ENCODE results near the gene LEFTY2. TPM values are rescaled to one million over a fixed set of nuclear protein-coding genes. Genes with fewer than 3 reads are reported as not detected.

Gene LEFTY2
- total and polyA plus RNA-seq, 2 donors (not counting 1 experiment from before 2014, with no cell fraction given), result 0.21 TPM; not detected in 1

DNA sequence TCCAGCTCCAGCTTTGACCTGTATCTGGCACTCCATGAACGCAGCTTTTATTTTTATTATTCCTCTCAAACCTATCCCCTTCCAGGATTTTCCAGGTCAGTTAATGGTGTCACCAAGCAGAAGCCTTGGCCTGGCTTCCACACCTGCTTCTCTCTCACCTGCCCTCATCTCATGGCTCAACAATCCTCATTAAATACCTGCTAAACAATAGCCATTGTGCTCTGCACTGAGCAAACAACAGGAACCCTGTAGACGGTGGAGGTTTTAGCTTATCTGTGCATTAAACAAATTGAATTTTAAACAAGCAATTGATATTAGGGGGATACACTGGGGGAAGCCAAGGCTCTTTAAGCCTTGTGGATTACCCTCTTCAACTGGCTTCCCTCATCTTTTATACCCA, 32.2 kb downstream of the LEFTY2 start:
- Histone ChIP-seq H3K4me2 (replicated peaks; ENCODE audit: low read depth, low read length, poor library complexity, severe bottlenecking) (no peak overlapping the region), H3K27ac (ENCODE audit: low read length in 2 of 2) (no peak overlapping the region), H3K9ac (ENCODE audit: low read length) (no peak overlapping the region), H3K79me2 (ENCODE audit: control insufficient read depth, insufficient read depth, low read length) (no peaks in the 10 kb centered on the region), H3K9me3 (ENCODE audit: control extremely low read depth in 1 of 3, control insufficient read depth in 2 of 3, insufficient read depth in 1 of 3, low read length in 2 of 3) (peaks cover 0 to 4% (median 0%) of the 10 kb centered on the region in 3 donors), H2AFZ (ENCODE audit: insufficient read depth, low read depth, low read length, poor library complexity, severe bottlenecking) (no peak overlapping the region), H3K4me1 (ENCODE audit: control insufficient read depth in 2 of 2, insufficient read depth in 2 of 2, low read length in 2 of 2) (peaks cover 24 to 28% of the 10 kb centered on the region in 2 donors), H4K20me1 (ENCODE audit: control insufficient read depth, insufficient read depth, low read length, poor library complexity, severe bottlenecking) (no peaks in the 10 kb centered on the region), H3K27me3 (replicated peaks in 1 of 4; ENCODE audit: control extremely low read depth in 1 of 4, control insufficient read depth in 3 of 4, insufficient read depth in 4 of 4, low read length in 3 of 4) (no peaks in the 10 kb centered on the region), H3K36me3 (replicated peaks in 1 of 2; ENCODE audit: control extremely low read depth in 1 of 2, control insufficient read depth in 1 of 2, extremely low read depth in 1 of 2, insufficient read depth in 2 of 2, low read length in 1 of 2) (peaks cover 0 to 3% of the 10 kb centered on the region in 2 experiments), H3K4me3 (ENCODE audit: control extremely low read depth in 1 of 5, extremely low read depth in 1 of 5, insufficient read depth in 1 of 5, low read depth in 2 of 5, low read length in 4 of 5) (no peak overlapping the region)
- CTCF ChIA-PET, result interaction anchor here (0.5 to 4.3 kb wide), 10 partner anchors 8 to 639 kb away, joined by 3 to 59 read pairs (median 10); partner anchors contain the start of genes LEFTY1, SRP9 and TMEM63A
- H3K27ac Mint-ChIP-seq, result no peak overlapping the region
- H3K27me3 Mint-ChIP-seq, result no peaks in the 10 kb centered on the region
- H3K4me3 Mint-ChIP-seq, result no peak overlapping the region
- peaks cover 20% of the 10 kb centered on the region for H3K4me1 Mint-ChIP-seq
- intact Hi-C loops (cut with micrococcal nuclease), result no loop called here
- no peaks in the 10 kb centered on the region for H3K9me3 Mint-ChIP-seq (ENCODE audit: insufficient read depth)
- TF ChIP-seq, protein P1, sequence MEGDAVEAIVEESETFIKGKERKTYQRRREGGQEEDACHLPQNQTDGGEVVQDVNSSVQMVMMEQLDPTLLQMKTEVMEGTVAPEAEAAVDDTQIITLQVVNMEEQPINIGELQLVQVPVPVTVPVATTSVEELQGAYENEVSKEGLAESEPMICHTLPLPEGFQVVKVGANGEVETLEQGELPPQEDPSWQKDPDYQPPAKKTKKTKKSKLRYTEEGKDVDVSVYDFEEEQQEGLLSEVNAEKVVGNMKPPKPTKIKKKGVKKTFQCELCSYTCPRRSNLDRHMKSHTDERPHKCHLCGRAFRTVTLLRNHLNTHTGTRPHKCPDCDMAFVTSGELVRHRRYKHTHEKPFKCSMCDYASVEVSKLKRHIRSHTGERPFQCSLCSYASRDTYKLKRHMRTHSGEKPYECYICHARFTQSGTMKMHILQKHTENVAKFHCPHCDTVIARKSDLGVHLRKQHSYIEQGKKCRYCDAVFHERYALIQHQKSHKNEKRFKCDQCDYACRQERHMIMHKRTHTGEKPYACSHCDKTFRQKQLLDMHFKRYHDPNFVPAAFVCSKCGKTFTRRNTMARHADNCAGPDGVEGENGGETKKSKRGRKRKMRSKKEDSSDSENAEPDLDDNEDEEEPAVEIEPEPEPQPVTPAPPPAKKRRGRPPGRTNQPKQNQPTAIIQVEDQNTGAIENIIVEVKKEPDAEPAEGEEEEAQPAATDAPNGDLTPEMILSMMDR (IDR thresholded peaks at IDR 0.05), result no peak
- TF ChIP-seq EZH2 (IDR thresholded peaks at IDR 0.05; ENCODE audit: borderline replicate concordance, insufficient read depth, low read depth, low read length, poor library complexity, severe bottlenecking), result no peak
- POLR2A ChIA-PET, result interaction anchor here (0.6 to 1.6 kb wide), 4 partner anchors 12 to 131 kb away, joined by 3 to 6 read pairs (median 4); partner anchors contain the start of genes SRP9 and TMEM63A
- WGBS (ENCODE audit: insufficient coverage), result 100% methylated on average over 1 of the region's 2 CpGs
- DNase-seq (no peak), ATAC-seq (ENCODE audit: low read depth) (no peak)

GRCh38 chr1:225908013-225908640, 32.9 kb downstream of the LEFTY2 start:
- Mint-ChIP-seq H3K4me3 (no peak overlapping the region), H3K4me1 (peaks cover 20% of the 10 kb centered on the region), H3K27me3 (no peaks in the 10 kb centered on the region), H3K9me3 (ENCODE audit: insufficient read depth) (peaks cover 2% of the 10 kb centered on the region), H3K27ac (no peak overlapping the region)
- Histone ChIP-seq H3K4me2 (replicated peaks; ENCODE audit: low read depth, low read length, poor library complexity, severe bottlenecking) (no peak overlapping the region), H3K4me1 (ENCODE audit: control insufficient read depth in 2 of 2, insufficient read depth in 2 of 2, low read length in 2 of 2) (peaks cover 24 to 28% of the 10 kb centered on the region in 2 donors), H3K27ac (ENCODE audit: low read length in 2 of 2) (no peak overlapping the region), H3K9ac (ENCODE audit: low read length) (no peak overlapping the region), H3K79me2 (ENCODE audit: control insufficient read depth, insufficient read depth, low read length) (no peaks in the 10 kb centered on the region), H3K27me3 (replicated peaks in 1 of 4; ENCODE audit: control extremely low read depth in 1 of 4, control insufficient read depth in 3 of 4, insufficient read depth in 4 of 4, low read length in 3 of 4) (no peaks in the 10 kb centered on the region), H3K9me3 (ENCODE audit: control extremely low read depth in 1 of 3, control insufficient read depth in 2 of 3, insufficient read depth in 1 of 3, low read length in 2 of 3) (peaks cover 0 to 4% (median 0%) of the 10 kb centered on the region in 3 donors), H2AFZ (ENCODE audit: insufficient read depth, low read depth, low read length, poor library complexity, severe bottlenecking) (no peak overlapping the region), H3K4me3 (ENCODE audit: control extremely low read depth in 1 of 5, extremely low read depth in 1 of 5, insufficient read depth in 1 of 5, low read depth in 2 of 5, low read length in 4 of 5) (no peak overlapping the region), H4K20me1 (ENCODE audit: control insufficient read depth, insufficient read depth, low read length, poor library complexity, severe bottlenecking) (no peaks in the 10 kb centered on the region), H3K36me3 (replicated peaks in 1 of 2; ENCODE audit: control extremely low read depth in 1 of 2, control insufficient read depth in 1 of 2, extremely low read depth in 1 of 2, insufficient read depth in 2 of 2, low read length in 1 of 2) (no peaks in the 10 kb centered on the region)
- TF ChIP-seq, protein P1 (IDR thresholded peaks at IDR 0.05), result no peak
- TF ChIP-seq EZH2 (IDR thresholded peaks at IDR 0.05; ENCODE audit: borderline replicate concordance, insufficient read depth, low read depth, low read length, poor library complexity, severe bottlenecking), result no peak
- intact Hi-C loops (cut with micrococcal nuclease), result no loop called here
- DNase-seq, result no peak
- ChIA-PET CTCF (interaction anchor here (3.2 to 4.2 kb wide), 2 partner anchors 19 to 26 kb away, joined by 11 to 59 read pairs; partner anchors contain the start of genes LEFTY1 and TMEM63A), POLR2A (interaction anchor here (0.8 to 1.6 kb wide), 2 partner anchors 11 to 25 kb away, joined by 3 to 4 read pairs; partner anchors contain the start of gene TMEM63A)
- ATAC-seq (ENCODE audit: low read depth), result no peak
- WGBS (ENCODE audit: insufficient coverage), result 85% methylated on average over 5 of the region's 5 CpGs
